ENCODE data around the gene WDFY3.
A peak's percentile ranks its signal among the peaks of the same experiment; 100 is the strongest.

WDFY3 gene

GRCh38 chr4:84681486-84682274 is 284.8 kb downstream of the WDFY3 start:
- Histone ChIP-seq H3K36me3 (ENCODE audit: control insufficient read depth, insufficient read depth, low read length) (peaks cover 12% of the 10 kb centered on the region), H3K23ac (ENCODE audit: low read length) (no peak overlapping the region), H3K4me1 (ENCODE audit: control insufficient read depth, low read depth, low read length) (no peaks in the 10 kb centered on the region), H4K5ac (ENCODE audit: low read length) (no peak overlapping the region), H3K56ac (ENCODE audit: low read length) (no peak overlapping the region), H2BK120ac (ENCODE audit: low read depth, low read length) (no peak overlapping the region), H3K18ac (ENCODE audit: low read length) (no peak overlapping the region), H3K79me1 (ENCODE audit: low read length) (no peaks in the 10 kb centered on the region), H3K9ac (ENCODE audit: low read length) (no peak overlapping the region), H3K79me2 (ENCODE audit: control insufficient read depth, insufficient read depth, low read length) (no peaks in the 10 kb centered on the region), H2BK5ac (ENCODE audit: low read length) (no peak overlapping the region), H2BK15ac (replicated peaks; ENCODE audit: low read depth) (no peak overlapping the region), H3K4ac (ENCODE audit: low read depth, low read length) (no peak overlapping the region), H3K27ac (ENCODE audit: low read depth, low read length) (no peak overlapping the region), H3K4me3 (ENCODE audit: low read length) (no peak overlapping the region), H3K4me2 (ENCODE audit: low read length) (no peak overlapping the region), H3K27me3 (ENCODE audit: insufficient read depth, low read length, poor library complexity) (no peaks in the 10 kb centered on the region), H2AK5ac (ENCODE audit: low read length) (no peak overlapping the region), H4K8ac (ENCODE audit: low read depth, low read length) (no peak overlapping the region)
- DNase-seq = peak; percentile 28
- WGBS (ENCODE audit: extremely low coverage, insufficient coverage, low lambda C conversion rate) = no CpG with 5 or more reads among the region's 2 CpGs

DNA sequence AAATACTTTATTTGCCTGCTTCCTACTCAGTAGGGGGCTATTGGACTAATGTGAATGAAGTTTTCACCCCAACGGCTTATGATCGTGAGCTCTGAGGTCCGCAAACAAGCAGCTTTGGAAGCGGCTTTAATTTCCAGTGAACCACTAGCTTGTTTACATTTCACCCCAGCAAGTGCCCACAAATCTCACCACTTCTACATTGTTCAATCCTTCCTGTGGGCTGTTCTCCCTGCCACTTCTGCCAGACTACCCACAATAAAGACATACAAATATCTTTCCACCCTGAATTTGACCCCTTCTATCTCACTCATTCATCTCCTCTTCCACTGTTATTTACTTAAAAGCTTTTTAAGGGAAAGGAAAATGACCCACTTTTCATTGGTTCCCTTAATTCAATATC is 285.5 kb downstream of the WDFY3 start:
- no peak overlapping the region for H2BK120ac ChIP-seq (ENCODE audit: low read depth, low read length)
- no peak overlapping the region for H2AK5ac ChIP-seq (ENCODE audit: low read length)
- no peak for DNase-seq
- H3K27ac ChIP-seq (ENCODE audit: low read depth, low read length) = no peak overlapping the region
- no peak overlapping the region for H3K23ac ChIP-seq (ENCODE audit: low read length)
- H4K5ac ChIP-seq (ENCODE audit: low read length) = no peak overlapping the region
- H3K36me3 ChIP-seq (ENCODE audit: control insufficient read depth, insufficient read depth, low read length) = peaks cover 12% of the 10 kb centered on the region
- H3K4me3 ChIP-seq (ENCODE audit: low read length) = no peak overlapping the region
- no peaks in the 10 kb centered on the region for H3K79me2 ChIP-seq (ENCODE audit: control insufficient read depth, insufficient read depth, low read length)
- H2BK15ac ChIP-seq (replicated peaks; ENCODE audit: low read depth) = no peak overlapping the region
- no peaks in the 10 kb centered on the region for H3K27me3 ChIP-seq (ENCODE audit: insufficient read depth, low read length, poor library complexity)
- H3K4ac ChIP-seq (ENCODE audit: low read depth, low read length) = no peak overlapping the region
- no CpG with 5 or more reads among the region's 4 CpGs for WGBS (ENCODE audit: extremely low coverage, insufficient coverage, low lambda C conversion rate)
- no peak overlapping the region for H3K4me2 ChIP-seq (ENCODE audit: low read length)
- no peak overlapping the region for H3K9ac ChIP-seq (ENCODE audit: low read length)
- H3K4me1 ChIP-seq (ENCODE audit: control insufficient read depth, low read depth, low read length) = no peaks in the 10 kb centered on the region
- no peak overlapping the region for H4K8ac ChIP-seq (ENCODE audit: low read depth, low read length)
- no peaks in the 10 kb centered on the region for H3K79me1 ChIP-seq (ENCODE audit: low read length)
- H3K18ac ChIP-seq (ENCODE audit: low read length) = no peak overlapping the region
- no peak overlapping the region for H2BK5ac ChIP-seq (ENCODE audit: low read length)
- H3K56ac ChIP-seq (ENCODE audit: low read length) = no peak overlapping the region

- WGBS (ENCODE audit: extremely low coverage, insufficient coverage, low lambda C conversion rate) = no CpG with 5 or more reads among the region's 14 CpGs
These were observed 287.3 kb downstream of the WDFY3 start for GRCh38 chr4:84678976-84679744.

GRCh38 chr4:84677995-84678394 is 288.5 kb downstream of the WDFY3 start:
- H3K4me1 ChIP-seq (ENCODE audit: control insufficient read depth, low read depth, low read length) = no peaks in the 10 kb centered on the region
- peaks cover 7% of the 10 kb centered on the region for H3K36me3 ChIP-seq (ENCODE audit: control insufficient read depth, insufficient read depth, low read length)
- no peak overlapping the region for H2BK120ac ChIP-seq (ENCODE audit: low read depth, low read length)
- no peak overlapping the region for H2AK5ac ChIP-seq (ENCODE audit: low read length)
- H3K79me2 ChIP-seq (ENCODE audit: control insufficient read depth, insufficient read depth, low read length) = no peaks in the 10 kb centered on the region
- no peak overlapping the region for H4K5ac ChIP-seq (ENCODE audit: low read length)
- H3K9ac ChIP-seq (ENCODE audit: low read length) = no peak overlapping the region
- H3K56ac ChIP-seq (ENCODE audit: low read length) = no peak overlapping the region
- no peak overlapping the region for H2BK15ac ChIP-seq (replicated peaks; ENCODE audit: low read depth)
- H2BK5ac ChIP-seq (ENCODE audit: low read length) = no peak overlapping the region
- DNase-seq = no peak
- H3K23ac ChIP-seq (ENCODE audit: low read length) = no peak overlapping the region
- no peak overlapping the region for H4K8ac ChIP-seq (ENCODE audit: low read depth, low read length)
- WGBS (ENCODE audit: extremely low coverage, insufficient coverage, low lambda C conversion rate) = no CpG with 5 or more reads among the region's 5 CpGs
- no peak overlapping the region for H3K4me2 ChIP-seq (ENCODE audit: low read length)
- H3K4ac ChIP-seq (ENCODE audit: low read depth, low read length) = no peak overlapping the region
- no peak overlapping the region for H3K27ac ChIP-seq (ENCODE audit: low read depth, low read length)
- no peak overlapping the region for H3K4me3 ChIP-seq (ENCODE audit: low read length)
- H3K18ac ChIP-seq (ENCODE audit: low read length) = no peak overlapping the region
- H3K27me3 ChIP-seq (ENCODE audit: insufficient read depth, low read length, poor library complexity) = no peaks in the 10 kb centered on the region
- H3K79me1 ChIP-seq (ENCODE audit: low read length) = no peaks in the 10 kb centered on the region

More at GRCh38 chr4:84678976-84679744, 287.3 kb downstream of the WDFY3 start:
- DNase-seq = peak; percentile 16
- Histone ChIP-seq H3K9ac (ENCODE audit: low read length) (no peak overlapping the region), H3K27me3 (ENCODE audit: insufficient read depth, low read length, poor library complexity) (no peaks in the 10 kb centered on the region), H3K4ac (ENCODE audit: low read depth, low read length) (no peak overlapping the region), H3K27ac (ENCODE audit: low read depth, low read length) (no peak overlapping the region), H3K4me2 (ENCODE audit: low read length) (no peak overlapping the region), H3K36me3 (ENCODE audit: control insufficient read depth, insufficient read depth, low read length) (peaks cover 13% of the 10 kb centered on the region), H2BK120ac (ENCODE audit: low read depth, low read length) (no peak overlapping the region), H4K5ac (ENCODE audit: low read length) (no peak overlapping the region), H4K8ac (ENCODE audit: low read depth, low read length) (no peak overlapping the region), H3K56ac (ENCODE audit: low read length) (peak overlapping the region; percentile 10), H2BK5ac (ENCODE audit: low read length) (no peak overlapping the region), H3K4me3 (ENCODE audit: low read length) (no peak overlapping the region), H3K79me1 (ENCODE audit: low read length) (no peaks in the 10 kb centered on the region), H2BK15ac (replicated peaks; ENCODE audit: low read depth) (no peak overlapping the region), H2AK5ac (ENCODE audit: low read length) (no peak overlapping the region), H3K79me2 (ENCODE audit: control insufficient read depth, insufficient read depth, low read length) (no peaks in the 10 kb centered on the region), H3K4me1 (ENCODE audit: control insufficient read depth, low read depth, low read length) (no peaks in the 10 kb centered on the region), H3K23ac (ENCODE audit: low read length) (no peak overlapping the region), H3K18ac (ENCODE audit: low read length) (no peak overlapping the region)

DNA sequence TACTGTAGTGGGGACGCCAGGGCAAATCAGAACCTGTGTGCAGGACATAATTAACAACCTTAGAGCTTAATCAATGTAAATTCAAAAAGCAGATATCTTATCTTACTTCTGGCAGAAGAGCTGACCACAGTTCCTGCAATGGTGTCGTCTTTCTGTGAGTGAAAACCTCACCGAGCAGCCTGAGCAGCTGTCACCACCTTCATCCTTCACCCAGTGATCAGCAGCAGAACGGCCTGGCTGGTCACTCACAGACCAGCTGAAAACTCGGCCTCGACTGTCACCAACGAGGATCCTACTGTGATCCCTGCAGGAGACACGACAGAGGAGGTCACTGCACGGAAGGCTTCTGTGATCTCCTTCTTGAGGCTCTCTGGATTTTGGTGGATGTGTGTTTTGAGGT is 289.4 kb downstream of the WDFY3 start:
- no peak overlapping the region for H3K56ac ChIP-seq (ENCODE audit: low read length)
- no peak overlapping the region for H4K8ac ChIP-seq (ENCODE audit: low read depth, low read length)
- no peaks in the 10 kb centered on the region for H3K27me3 ChIP-seq (ENCODE audit: insufficient read depth, low read length, poor library complexity)
- no peaks in the 10 kb centered on the region for H3K79me1 ChIP-seq (ENCODE audit: low read length)
- no peaks in the 10 kb centered on the region for H3K79me2 ChIP-seq (ENCODE audit: control insufficient read depth, insufficient read depth, low read length)
- no peak overlapping the region for H2BK120ac ChIP-seq (ENCODE audit: low read depth, low read length)
- H3K4me2 ChIP-seq (ENCODE audit: low read length) = no peak overlapping the region
- no CpG with 5 or more reads among the region's 9 CpGs for WGBS (ENCODE audit: extremely low coverage, insufficient coverage, low lambda C conversion rate)
- no peaks in the 10 kb centered on the region for H3K4me1 ChIP-seq (ENCODE audit: control insufficient read depth, low read depth, low read length)
- H3K18ac ChIP-seq (ENCODE audit: low read length) = no peak overlapping the region
- H4K5ac ChIP-seq (ENCODE audit: low read length) = no peak overlapping the region
- H3K4ac ChIP-seq (ENCODE audit: low read depth, low read length) = no peak overlapping the region
- no peak overlapping the region for H3K4me3 ChIP-seq (ENCODE audit: low read length)
- peak; percentile 59 for DNase-seq
- H3K9ac ChIP-seq (ENCODE audit: low read length) = no peak overlapping the region
- H3K23ac ChIP-seq (ENCODE audit: low read length) = no peak overlapping the region
- no peak overlapping the region for H2AK5ac ChIP-seq (ENCODE audit: low read length)
- peaks cover 6% of the 10 kb centered on the region for H3K36me3 ChIP-seq (ENCODE audit: control insufficient read depth, insufficient read depth, low read length)
- no peak overlapping the region for H3K27ac ChIP-seq (ENCODE audit: low read depth, low read length)
- no peak overlapping the region for H2BK5ac ChIP-seq (ENCODE audit: low read length)
- no peak overlapping the region for H2BK15ac ChIP-seq (replicated peaks; ENCODE audit: low read depth)
